ENCODE measurements around the gene ZNF597.

The ZNF597 gene, protein sequence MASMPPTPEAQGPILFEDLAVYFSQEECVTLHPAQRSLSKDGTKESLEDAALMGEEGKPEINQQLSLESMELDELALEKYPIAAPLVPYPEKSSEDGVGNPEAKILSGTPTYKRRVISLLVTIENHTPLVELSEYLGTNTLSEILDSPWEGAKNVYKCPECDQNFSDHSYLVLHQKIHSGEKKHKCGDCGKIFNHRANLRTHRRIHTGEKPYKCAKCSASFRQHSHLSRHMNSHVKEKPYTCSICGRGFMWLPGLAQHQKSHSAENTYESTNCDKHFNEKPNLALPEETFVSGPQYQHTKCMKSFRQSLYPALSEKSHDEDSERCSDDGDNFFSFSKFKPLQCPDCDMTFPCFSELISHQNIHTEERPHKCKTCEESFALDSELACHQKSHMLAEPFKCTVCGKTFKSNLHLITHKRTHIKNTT

DNA sequence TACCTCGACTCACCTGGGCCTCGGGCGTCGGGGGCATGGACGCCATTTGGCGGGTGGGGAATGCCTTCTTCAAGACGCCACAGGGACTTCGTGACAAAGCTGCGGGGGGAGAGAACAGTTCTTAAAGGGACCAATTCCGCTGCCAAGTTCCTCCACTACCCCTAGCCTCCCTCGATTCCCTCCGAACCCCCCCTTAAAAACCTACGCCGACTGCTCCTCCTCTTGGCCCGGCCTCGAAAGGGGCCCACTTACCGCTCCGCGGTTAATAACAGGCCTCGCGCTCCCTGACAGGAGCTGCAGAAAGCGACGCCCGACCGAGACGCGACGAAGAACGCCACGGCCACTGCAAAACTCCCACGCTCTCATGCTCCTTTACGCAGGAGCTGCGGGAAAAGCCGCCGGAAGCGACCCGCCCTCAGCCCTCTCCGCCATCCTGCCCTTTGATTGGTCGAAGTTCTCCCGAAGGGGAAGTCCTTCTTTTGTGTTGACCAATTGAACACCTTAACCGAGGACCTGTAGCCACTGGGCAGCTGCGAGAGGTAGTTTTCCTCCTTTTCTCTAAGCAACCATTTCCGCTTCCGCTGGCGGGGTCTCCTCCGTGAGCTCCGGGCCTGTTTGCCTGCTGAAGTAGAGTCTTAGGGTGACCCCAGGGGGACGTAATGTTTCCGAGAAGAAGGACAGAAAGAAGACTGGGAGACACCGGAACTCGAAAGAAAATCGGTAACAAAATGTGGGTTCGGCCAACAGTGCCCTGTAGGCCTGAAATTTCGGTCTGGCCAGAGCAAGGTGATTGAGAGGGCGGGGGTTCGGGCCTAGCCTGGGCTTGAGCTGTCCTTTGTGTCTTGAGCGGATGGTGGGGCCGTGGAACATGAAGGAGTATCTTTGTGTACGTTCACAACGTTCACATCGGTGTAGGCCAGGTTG, at the start of gene ZNF597, which contains the start of gene NAA60:
TSS of gene ZNF597 (minus strand) at position 397 of the 924 bp plus-strand sequence. CDS start at position 46, 351 bp downstream.
TSS of gene NAA60 (plus strand) at position 573 of the 924 bp plus-strand sequence. CDS start 32,548 bp downstream, outside the sequence.
- peak; percentile 94 for DNase-seq (ENCODE audit: low spot score)

DNA sequence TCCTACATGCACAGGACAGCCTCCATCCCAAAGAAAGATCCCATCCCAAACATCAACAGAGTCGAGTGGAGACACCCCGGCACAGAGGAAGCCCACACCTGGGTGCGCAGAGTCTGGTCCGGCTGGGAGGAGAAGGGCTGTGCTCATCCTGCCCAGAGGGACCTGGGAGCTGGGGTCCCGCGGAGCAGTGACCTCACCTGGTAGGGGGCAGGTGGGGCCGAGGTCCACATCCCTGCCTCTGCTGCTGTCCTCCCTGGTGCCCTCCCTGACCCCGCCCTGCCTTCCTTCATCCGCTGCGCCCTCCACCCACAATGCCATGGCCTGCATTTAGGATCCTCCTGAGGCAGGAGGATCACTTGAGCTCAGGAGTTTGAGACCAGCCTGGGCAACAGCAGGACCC, 49.1 kb upstream of the ZNF597 start:
- DNase-seq (ENCODE audit: low spot score): no peak

DNA sequence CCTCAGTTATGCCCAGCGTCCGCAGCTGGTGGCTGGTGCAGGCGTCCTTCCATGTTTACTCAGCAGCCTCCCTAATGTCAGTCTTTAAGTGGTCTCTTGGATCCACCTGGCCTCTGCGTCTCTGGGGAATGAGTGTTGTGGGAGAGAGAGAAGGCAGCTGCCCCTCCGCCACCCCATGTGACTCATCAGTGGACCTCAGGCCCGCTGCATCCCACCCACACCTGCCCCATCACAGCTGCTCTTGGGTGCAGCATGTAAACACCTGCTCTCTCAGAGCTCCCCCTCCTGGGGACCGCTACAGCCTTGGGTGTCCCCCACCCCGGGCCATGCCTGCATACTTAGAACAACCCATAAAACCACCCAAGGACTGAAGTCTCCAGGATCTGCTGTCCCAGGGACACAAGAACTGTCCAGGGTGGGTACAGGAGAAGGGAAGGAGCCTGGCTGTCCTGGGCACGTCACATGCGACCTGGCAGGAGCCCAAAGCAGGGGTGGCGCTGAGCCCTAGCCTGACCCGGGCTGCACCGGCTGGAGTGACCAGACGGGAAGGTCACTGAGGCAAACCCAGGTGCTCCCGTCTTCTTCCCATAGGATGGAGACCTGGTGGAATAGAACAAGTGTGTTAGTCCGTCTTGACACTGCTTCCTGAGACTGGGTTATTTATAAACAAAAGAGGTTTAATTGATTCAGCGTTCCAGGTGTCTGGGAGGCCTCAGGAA, 47.8 kb upstream of the ZNF597 start:
- no peak for DNase-seq (ENCODE audit: low spot score)

DNA sequence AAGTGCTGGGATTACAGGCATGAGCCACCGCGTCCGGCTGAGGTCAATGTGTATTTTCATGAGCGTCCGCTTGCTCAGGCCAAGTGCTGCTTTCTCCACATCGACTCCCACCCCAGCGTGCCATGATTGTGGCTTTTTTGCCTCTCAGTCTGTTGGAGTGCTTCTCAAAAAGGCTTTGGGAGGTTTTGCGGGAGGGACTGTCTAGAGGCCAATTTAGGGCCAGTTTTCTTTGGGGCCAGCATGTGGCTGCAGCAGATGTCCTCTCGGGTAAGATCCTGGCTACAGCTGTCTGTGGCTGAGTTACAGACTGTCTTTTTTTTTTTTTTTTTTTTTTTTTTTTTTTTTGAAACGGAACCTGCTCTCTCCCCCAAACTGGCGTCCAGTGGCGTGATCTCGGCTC, 45.5 kb upstream of the ZNF597 start:
- DNase-seq (ENCODE audit: low spot score): no peak

DNA sequence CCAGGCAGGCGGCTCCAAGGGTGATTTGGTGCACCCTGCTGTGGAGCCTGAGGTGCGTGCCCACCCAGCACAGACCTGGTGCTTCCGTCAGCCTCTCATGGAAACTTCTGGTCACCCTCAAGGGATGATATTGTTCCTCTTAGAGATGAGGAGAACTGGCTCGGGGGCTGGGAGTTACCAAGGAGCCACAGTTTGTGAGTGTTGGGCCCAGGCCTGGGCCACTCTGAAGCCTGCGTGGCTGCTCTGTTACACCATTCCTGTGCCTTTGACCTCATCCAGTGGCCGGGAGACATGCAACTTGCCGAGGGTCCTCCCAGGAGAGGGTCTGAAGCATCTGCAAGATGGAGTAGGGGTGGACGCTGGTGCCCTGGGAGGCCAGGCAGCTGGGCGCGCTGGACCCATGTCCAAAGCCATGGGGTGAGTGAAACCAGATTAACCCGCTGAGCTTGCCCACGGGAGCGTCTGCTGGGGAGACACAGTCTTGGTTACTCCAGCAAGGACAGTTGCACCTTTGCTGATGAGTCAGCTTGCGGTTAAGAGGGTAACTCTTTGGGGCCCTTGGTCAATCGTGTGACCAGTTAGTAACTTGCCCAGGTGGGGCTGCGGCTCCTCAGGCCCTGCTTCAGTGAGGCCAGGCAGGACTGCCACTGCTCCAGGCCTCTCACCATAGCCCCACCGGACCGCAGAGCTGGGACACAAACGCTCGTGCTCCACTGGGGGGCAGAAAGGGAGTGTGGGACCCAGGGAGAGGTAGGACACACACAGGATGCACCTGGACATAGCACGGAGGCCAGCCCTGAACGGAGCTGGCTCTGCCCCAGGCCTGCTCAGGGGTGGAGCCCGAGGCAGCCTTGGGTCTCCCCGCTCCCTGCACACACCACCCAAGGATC, 44.5 kb upstream of the ZNF597 start:
- DNase-seq (ENCODE audit: low spot score): no peak

DNA sequence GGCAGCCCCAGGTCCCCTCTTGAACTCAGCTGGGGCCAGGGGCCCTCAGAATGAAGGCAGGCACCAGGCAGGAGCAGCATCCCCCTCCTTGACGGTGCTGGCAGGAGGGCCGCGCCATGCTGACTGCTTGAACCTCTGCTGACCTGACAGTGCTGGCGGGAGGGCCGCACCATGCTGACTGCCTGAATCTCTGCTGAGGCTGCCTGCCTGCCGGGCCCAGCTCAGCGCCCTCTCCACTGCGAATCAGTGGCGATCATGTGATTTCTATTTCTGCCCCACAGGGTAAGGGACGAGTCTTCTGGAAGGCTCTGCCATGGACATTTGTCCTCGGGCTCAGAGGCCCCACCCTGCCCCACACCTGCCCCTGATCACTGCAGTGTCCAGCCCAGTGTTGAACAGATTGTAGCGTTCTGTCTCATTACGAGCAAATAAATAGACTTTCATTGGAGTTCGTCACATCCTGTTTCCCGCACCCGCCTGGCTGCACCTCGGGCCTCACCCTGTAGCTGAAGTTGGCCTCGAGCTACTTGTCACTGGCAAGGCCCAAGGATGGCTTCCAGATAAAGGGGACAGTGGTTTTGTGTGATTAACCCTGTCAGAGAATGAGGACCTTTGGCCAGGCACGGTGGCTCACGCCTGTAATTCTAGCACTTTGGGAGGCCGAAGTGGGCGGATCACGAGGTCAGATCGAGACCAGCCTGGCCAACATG, 43.4 kb upstream of the ZNF597 start:
- no peak for DNase-seq (ENCODE audit: low spot score)

DNA sequence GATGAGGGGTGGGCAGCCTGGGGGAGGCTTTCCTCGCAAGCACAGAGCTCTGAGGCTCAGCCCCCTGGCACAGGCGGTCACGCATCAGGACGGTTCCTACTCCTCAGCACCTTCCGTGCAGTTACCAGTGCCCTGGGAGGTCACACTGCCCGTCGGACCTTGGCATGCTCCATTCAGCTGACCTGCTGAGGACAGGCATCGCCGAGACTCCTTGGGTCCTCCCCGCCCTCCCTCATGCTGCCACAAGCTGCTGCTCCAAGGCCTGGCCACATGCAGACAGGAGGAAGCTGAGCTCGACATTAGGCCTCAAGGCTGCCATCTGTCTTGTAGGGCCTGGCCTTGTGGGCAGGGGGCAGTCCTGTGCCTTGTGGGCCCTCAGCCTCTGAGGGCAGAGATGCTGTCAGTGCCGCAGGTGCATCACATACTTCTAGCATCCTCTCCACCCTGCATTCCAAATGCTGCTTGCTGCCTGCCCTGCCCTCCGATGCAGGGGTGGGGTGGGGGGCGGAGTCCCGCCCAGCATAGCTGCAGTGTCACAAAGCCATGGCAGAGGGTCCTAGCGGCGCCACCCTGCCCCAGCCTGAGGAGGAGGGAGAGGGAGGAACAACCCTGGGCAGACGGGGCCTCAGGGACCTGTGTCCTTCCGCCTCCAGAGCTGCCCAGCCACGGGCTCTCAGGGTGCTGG, 42.7 kb upstream of the ZNF597 start:
- no peak for DNase-seq (ENCODE audit: low spot score)

DNA sequence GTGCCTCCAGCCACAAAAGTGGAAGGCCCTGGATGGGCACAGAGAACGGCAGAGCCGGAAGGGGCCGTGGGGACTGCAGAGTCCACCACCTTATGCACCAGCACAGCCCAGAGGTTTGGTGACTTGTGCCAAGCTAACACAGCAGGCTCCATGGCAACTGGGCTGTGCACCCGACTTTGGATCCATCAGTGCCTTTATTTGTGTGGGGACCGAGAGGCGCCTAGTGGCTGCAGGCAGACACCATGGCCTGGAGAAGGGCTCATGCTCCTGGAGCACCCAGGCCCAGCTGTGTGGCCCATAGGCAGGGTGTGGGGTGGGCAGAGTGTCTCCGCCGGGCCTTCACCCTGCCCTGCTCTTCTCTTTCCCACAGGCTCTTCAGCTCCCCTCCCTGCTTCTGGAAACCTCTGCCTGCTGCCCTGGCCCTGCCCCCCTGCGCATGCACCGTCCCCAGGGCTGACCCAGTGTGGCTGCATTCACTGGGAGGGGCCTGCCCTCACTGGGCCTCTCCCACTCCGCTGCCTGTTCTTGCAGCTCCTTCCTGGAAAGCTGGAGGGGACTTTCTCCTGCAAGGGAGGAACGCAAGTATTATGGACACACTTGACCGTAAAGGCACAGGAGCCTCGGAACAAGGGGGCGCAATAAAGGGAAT, 41.9 kb upstream of the ZNF597 start:
- DNase-seq (ENCODE audit: low spot score): no peak

DNA sequence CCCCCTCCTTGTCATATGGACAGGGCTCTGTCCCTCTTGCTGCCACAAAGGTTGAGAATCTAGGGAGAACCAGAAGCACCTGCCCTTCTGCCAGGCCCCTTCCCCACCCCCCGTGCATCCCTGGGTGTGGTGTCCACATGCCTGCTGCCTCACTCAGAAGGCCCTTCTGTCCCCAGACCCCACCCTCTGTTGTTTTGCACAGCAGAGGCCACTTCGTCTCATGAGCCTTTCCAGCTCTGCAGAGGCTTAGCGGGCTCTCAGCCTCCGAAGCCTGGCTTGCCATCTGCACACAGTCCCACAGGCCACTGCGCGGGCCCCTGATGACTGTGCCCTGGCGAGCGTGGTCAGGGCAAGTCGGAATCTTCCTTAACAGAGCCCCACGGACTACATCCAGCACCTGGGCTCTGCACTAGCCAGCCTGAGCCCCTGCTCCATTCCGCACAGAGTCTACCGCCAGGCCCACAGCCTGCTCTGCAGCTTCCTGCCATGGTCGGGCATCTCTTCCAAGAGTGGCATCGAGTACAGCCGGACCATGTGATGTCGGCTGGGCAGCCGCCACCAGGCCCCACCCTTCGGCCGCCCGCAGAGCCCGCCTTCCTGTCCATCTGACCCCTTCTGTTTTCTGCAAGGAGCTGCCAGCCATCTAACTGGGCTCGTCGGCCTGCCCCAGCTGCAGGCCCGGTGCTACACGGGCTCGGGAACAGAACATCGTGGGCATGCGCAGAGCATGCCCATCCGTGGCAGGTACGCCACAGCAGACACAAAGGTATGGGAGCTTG, 41.2 kb upstream of the ZNF597 start:
- no peak for DNase-seq (ENCODE audit: low spot score)

DNA sequence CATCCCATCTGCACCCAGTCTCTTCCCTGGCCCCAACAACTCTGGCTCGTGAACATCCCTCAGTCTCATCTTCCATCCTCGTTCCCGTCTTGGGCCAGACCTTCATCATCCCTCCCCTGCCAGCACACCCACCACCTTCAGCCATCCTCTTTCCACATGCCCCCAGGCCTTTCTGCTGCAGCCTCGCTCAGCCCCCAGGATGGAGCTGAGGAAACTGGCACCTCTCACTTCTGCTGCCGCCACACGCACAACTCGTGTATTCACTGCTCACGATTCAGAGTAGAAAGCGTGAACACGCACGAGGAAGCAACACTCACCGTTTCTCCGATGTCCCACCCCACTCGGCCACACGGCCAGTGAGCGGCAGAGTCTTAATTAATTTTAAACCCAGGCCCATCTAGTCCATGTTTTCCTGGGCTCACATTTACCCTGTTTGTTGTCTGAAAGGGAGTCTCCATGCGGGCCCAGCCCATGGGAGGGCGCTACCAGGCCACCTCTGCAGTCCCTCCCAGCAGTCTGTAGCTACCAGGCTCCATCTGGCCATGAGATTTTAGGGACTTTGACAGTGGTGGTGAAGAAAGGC, 39.4 kb upstream of the ZNF597 start:
- DNase-seq (ENCODE audit: low spot score): no peak

DNA sequence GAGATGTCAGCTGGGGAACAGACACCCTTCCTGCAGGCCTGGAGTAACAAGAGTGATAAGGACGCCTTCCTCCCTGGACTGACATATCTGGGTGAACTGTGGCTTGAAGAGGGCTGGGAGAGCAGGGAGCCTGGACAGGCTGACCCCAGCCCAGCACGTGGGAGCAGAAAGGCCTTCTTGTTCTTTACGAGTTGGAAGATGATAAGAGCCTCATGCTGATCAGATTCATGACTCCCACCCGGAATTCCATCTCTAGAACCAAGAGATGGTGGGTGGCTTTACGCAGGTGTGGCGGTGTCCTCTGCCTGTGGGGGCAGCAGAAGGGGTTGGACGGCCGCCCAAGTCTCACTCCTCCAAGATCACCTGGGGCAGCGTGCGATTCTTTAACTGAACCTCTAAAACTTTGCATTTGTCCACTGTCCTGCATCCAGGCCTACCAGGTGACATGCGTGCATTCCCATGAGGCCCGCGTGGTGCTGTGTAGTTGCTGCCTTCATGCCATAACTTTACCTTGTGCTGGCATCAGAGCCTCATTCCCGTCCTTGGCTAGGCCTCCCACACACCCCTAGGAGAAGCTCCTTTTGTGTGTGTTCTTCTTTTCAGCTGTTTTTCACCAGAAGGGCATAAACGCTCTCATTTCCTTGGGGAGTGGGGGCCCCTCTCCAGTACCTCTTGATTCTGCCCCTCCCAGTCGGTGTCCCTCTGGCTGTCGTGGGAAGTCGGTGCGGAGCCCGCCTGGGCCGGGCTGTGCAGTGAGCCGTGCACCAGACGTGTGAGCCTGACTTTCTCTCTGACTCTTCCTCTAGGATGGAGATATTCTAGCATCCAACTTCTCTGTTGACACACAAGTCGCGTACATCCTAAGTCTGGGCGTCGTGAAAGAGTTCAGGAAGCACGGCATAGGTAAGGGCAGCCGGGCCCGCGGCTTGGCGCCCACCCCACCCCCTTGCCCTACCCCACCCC, 38.7 kb upstream of the ZNF597 start:
- DNase-seq (ENCODE audit: low spot score): no peak

DNA sequence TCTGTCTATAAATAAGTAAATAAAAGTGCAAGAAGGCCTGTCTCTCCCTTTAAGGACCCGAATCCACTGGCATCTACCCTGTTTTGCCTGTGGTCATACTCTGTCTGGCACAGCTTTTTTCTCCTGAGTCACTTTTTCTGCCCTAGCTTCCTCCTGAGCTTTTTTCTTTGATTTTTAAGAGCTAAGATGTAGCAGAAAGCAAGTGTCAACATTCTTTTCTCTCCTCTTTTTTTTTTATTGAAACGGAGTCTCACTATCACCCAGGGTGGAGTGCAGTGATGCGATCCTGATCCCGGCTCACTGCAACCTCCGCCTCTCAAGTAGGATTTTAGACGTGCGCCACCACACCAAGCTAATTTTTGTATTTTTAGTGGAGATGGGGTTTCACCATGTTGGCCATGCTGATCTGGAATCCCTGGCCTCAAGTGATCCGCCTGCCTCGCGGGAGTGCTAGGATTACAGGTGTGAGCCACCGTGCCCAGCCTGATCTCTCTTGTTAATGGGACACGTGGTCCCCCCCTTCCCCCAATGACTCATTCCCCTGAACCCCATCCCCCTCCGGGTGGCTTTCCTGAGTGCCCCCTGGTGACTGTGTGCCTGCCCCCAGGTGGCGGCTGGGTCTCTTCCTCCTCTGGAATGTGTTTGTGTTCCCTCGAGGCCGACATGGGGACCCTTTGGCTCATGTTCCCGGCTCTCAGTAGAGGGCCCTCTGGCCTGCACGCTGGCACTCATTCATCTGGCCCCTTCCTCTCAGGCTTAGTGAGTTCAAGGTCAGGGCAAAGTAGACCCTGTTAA, 37.8 kb upstream of the ZNF597 start:
- DNase-seq (ENCODE audit: low spot score): peak; percentile 29

DNA sequence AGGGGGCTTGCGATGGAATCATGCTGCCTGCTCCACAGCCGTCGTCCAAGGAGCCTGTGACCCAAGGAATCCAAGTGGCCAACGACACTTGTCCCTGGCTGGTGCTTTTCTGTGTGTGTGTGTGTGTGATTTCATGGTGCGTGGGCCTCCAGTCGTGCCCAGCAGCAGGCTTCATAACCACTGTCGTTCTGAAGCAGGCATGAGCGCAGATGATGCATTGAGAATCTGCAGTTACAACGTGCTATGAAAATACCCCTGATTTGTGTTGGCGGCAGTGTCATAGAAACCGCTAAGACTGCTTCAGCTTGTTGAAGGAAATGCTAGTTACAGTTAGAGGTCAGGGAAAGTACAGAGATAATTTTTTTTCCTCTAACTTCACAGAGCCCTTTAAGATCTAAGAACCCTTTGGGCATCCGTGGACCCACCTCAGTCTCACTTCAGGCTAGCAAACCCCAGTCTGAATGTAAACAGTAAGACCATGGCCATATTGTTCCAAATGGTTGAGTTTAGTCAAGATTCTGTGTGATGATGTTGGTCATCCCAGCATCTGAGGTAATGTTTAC, 36.4 kb upstream of the ZNF597 start:
- no peak for DNase-seq (ENCODE audit: low spot score)

DNA sequence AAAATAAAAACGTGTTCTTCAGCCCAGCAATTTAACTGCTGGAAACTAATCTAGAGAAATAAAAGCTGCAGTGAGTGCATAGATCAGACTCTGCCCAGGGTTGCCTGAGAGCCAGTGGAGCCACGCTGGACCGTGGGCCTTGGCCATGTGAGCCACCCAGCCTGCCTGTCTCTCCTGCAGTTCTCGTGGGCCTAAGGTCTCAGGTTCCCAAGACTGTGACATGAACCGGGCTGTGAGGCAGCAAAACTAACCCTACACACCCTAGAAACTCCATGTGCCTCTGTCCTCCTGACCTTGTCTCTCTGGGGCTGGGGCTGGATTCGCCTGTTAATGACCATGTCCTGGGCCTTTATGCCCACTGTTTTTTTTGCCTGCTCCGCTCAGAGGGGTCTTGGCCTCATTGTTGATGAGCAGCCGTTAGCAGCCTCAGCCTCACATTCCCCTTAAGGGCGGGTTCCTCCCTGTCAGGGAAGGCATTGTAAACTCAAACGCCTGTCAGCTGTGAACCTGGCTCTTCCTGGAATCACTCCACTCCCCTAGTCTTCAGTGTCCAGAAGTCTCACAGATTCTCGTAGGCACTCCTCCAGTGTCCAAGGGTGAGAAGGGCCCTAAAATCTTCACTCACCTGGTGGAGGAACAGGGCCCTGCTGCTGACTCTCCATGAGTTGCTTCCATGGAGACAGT, 35.1 kb upstream of the ZNF597 start:
- DNase-seq (ENCODE audit: low spot score): no peak

DNA sequence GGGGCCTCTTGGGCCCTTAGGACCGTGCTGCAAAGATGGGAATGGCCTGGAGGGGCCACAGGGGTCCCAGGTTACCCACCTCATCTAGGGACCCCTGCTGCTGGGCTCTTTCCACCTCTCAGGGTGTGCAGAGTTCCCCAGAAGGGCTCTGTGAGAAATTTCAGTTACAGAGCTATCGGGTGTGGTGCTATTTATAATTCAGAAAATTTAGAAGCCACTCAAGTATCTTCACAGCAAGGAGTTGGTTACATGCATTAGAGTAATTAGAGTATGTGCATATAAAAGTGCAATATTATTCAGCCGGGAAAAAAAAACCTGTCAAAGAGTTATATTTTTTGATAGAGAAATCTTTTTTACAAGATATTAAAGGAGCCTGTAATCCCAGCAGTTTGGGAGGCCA, 33.1 kb upstream of the ZNF597 start:
- DNase-seq (ENCODE audit: low spot score): no peak
